ENCODE data around the gene CBX2.

The CBX2 gene

GRCh38 chr17:79832218-79833109 is 54.5 kb downstream of the CBX2 start:
- no peak for DNase-seq

GRCh38 chr17:79833110-79833450 is 55.1 kb downstream of the CBX2 start:
- DNase-seq, result no peak

DNA sequence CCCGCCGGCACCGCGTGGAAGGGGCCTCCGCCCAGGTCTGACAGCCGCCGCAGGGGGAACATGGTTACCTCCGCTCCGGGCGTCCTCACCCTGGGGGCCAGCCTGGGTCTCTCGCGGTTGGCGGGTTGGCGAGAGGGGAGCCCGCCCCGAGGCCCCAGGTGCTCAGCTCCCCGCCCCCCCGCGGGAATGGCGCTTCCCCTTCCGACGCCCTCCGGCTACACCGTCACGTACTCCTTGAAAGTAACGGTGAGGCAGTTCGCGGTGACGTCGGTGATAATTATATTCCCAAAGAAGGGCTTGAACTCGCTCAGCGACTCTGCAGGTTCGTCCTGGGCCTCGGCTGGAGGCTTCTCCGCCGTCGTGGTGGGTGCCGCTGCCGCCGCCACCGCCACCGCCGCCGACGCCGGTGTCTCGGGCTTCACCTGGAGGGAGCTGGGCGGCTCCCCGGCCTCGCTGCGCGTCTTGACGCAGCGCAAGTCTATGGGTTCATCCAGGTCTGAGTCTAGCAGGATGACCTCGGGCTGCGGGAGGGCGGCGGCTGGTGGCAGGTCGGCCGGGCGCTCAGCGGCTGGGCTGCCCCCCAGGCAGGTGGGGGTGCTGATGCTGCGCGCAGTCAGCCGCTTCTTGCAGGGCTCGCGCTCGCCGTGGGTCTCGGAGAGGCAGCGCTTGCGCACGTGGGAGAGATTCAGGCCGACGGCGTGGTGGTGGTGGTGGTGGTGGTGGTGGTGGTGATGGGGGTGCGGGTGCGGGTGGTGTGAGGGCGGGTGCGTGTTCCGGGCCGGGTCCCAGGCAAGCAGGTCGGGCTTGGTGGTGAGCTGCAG is 56.0 kb downstream of the CBX2 start:
- DNase-seq, result no peak

DNA sequence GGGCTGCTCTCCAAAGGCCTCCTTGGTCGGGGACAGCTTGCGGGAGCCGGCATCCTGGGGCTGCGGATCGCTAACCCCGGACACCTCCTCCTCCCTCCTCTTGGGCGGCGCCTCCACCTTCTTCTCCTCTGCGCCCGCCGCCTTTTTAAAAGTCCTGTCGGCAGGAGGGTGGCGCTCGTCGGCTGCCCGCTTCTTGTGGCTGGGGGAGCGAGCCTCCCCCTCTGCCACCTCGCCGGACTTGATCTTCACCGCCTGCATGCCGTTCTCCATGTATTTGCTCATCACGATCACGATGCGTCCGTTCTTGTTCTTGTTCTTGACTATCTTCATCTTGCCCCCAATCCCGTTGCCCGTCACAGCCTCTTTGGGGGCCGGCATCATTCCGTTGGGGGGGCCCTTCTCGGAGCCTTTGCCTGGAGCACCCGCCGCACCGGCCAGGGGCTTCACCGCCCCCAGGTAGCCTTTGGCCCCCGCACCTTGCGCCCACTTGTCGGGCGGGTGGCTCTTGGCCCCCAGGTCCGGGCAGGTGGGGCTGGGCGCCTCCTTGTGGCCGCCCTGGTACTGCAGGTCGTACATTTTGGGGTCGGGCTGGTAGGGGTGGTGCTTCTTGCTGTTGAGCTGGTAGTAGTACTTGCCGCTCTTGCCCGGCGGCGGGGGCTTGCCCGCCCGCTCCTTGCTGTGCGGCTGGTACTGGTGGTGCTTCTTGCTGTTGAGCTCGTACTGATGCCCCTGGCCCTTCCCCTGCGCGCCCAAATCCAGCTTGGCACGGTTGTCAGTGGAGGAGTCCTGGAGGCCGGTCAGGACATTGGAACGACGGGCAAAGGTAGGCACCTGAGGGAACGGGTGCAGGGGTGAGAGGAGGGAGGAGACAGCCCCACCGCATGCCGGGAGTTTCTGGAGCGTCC is 56.9 kb downstream of the CBX2 start:
- DNase-seq, result no peak

DNA sequence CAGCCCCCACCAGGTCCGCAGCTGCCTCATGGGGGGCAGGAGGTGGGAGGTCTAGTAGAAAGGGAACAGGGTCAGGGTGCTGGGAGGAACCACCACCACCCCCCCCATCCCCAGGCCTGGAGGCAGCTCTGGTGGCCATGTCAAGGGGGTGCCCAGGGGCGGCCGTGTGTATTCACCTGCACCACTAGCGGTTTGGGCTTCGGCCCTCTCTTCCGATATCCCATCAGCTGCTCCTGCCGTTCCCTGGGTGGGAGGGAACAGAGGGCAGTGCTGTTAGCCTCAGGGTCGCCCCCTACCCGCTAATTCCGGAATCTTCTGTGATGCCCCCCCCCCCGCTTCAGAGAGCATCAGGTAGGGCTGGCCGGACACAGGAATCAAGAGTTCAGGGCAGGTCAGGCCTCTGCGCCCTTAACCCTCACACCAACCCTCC is 57.5 kb downstream of the CBX2 start:
- no peak for DNase-seq

GRCh38 chr17:79835953-79836509 is 58.1 kb downstream of the CBX2 start:
- DNase-seq, result no peak

DNA sequence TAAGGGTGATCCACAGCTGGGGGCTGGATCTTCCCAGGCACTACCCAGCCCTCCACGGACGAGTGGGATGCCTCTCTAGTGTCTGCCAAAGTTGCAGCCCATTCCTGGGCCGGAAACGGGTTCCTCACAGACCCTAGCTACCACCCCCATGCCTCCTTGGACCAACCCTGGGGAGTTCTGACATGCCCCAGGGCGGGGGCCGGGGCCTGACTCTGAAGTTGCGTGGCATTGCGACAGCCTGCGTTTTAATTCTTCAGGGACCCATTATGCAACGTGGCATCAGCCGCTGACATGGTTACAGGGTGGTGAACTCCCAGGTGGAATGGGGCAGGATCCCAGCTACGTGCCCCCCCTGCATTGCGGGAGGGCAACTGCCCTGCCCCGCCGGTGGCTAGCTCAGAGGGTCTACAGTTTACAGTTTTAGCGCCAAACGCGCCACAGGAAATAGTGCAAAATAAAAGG is 58.6 kb downstream of the CBX2 start:
- no peak for DNase-seq

- DNase-seq, result no peak
Observed at GRCh38 chr17:79836972-79837887, 59.3 kb downstream of the CBX2 start.

Measured in kidney glomerular epithelial cell (primary cell).